K562 (cell line): ENCODE results near the gene CYP2A6. TPM values are rescaled to one million over a fixed set of nuclear protein-coding genes. Genes with fewer than 3 reads are reported as not detected.
"Not testable (repeated sequence)": the region's sequence is repeated elsewhere in the genome, so short reads cannot be mapped to it uniquely, and the experiment has no call there.

ENCODE experiments used
- BHLHE40 ChIP-seq: IDR thresholded peaks from 2 replicates; pipeline ENCODE4 v1.6.1; 2011; ENCODE audit warnings: low read length, improper control_type of control experiment
- CC2D1A ChIP-seq: fragments of 450-650 bp; IDR thresholded peaks from 2 replicates; pipeline ENCODE4 v1.6.1; 2017; ENCODE audit warnings: mild to moderate bottlenecking
- HIVEP1 ChIP-seq: fragments of 250-450 bp; sonication (Bioruptor Pico); IDR thresholded peaks from 2 replicates; pipeline ENCODE4 v1.4.0; 2020; ENCODE audit warnings: mild to moderate bottlenecking
- MTA2 ChIP-seq: fragments of 450-650 bp; IDR thresholded peaks from 2 replicates; pipeline ENCODE4 v1.6.1; 2016; ENCODE audit warnings: low read depth
- NRF1 ChIP-seq, 2 experiments: fragments of 450-650 bp; IDR thresholded peaks in 1 of 2; conservative IDR thresholded peaks in 1 of 2; 2 replicates each; pipeline ENCODE4 v1.6.1; 2014; ENCODE audit warnings: mild to moderate bottlenecking in 2 of 2
- PHF20 ChIP-seq: fragments of 450-650 bp; IDR thresholded peaks from 2 replicates; pipeline ENCODE4 v1.6.1; 2018; ENCODE audit not compliant: partially characterized antibody
- PHF21A ChIP-seq: fragments of 450-650 bp; IDR thresholded peaks from 2 replicates; pipeline ENCODE4 v1.6.1; 2017; ENCODE audit warnings: low read depth, borderline replicate concordance
- TEAD1 ChIP-seq, 2 experiments: fragments of 450-650 bp in 1 of 2; sonication (generic) in 1 of 2; formaldehyde crosslinking; IDR thresholded peaks; 2 replicates each; pipeline versions ENCODE4 v1.4.0 to v1.8.0; 2020 to 2022; ENCODE audit warnings: mild to moderate bottlenecking in 2 of 2, missing genetic modification reagents in 1 of 2
- TOE1 ChIP-seq, 2 experiments: fragments of 450-650 bp in 1 of 2; sonication (generic) in 1 of 2; formaldehyde crosslinking in 1 of 2; IDR thresholded peaks; 2 replicates each; pipeline versions ENCODE4 v1.7.1 to v1.8.0; 2016 to 2022; ENCODE audit warnings: borderline replicate concordance in 2 of 2, mild to moderate bottlenecking in 2 of 2, antibody characterized with exemption in 1 of 2, inconsistent platforms in 1 of 2, low read depth in 1 of 2, missing genetic modification reagents in 1 of 2, moderate library complexity in 1 of 2
- ZNF668 ChIP-seq: fragments of 250-450 bp; sonication (Bioruptor Pico); IDR thresholded peaks from 2 replicates; pipeline ENCODE4 v1.8.0; 2022; ENCODE audit warnings: mild to moderate bottlenecking, inconsistent platforms
- polyA plus RNA-seq, 8 experiments: library from polyadenylated mRNA; depleted of rRNA in 4 of 8; stranded (reverse) in 5 of 8; unstranded in 3 of 8; fragments of >200 nt; fragmentation: Nextera tagmentation in 2 of 8; fragmentation: Illumina TruSeq in 1 of 8; extraction: Ambion mirVana in 2 of 8; extraction: Trizol in 1 of 8; gene quantifications; 2 replicates each; pipeline versions ENCODE4 v1.2.1 to v1.2.3, GENCODE V29; 2011 to 2014; ENCODE audit warnings: inconsistent platforms in 1 of 8, missing spikeins in 1 of 8
- total RNA-seq, 7 experiments: library from RNA; depleted of rRNA in 6 of 7; stranded (reverse); fragments of >200 nt in 6 of 7; fragmentation: Illumina TruSeq in 2 of 7; extraction: Trizol in 2 of 7; gene quantifications; 2 replicates each; pipeline versions ENCODE4 v1.2.1 to v1.2.3, GENCODE V29; 2011 to 2021; ENCODE audit warnings: low replicate concordance in 1 of 7
- TF ChIP-seq, protein P1 (sequence below): fragments of 450-650 bp; formaldehyde crosslinking; IDR thresholded peaks from 2 replicates; pipeline ENCODE4 v1.4.0; 2022; ENCODE audit warnings: missing genetic modification characterization
- TF ChIP-seq, protein P2 (sequence below), 2 experiments: fragments of 450-650 bp; IDR thresholded peaks; 2 replicates each; pipeline ENCODE4 v1.6.1; 2018; ENCODE audit warnings: mild to moderate bottlenecking in 2 of 2, low read depth in 1 of 2; ENCODE audit not compliant: partially characterized antibody in 2 of 2
- TF ChIP-seq, protein P3 (sequence below): fragments of 450-650 bp; formaldehyde crosslinking; IDR thresholded peaks from 2 replicates; pipeline ENCODE4 v1.4.0; 2020; ENCODE audit warnings: mild to moderate bottlenecking
- TF ChIP-seq, protein P4 (sequence below): sonication (generic); formaldehyde crosslinking; IDR thresholded peaks from 2 replicates; pipeline ENCODE4 v1.8.0; 2022; ENCODE audit warnings: mild to moderate bottlenecking, missing genetic modification reagents

The CYP2A6 gene
- total and polyA plus RNA-seq, 9 of the 15 experiments (the other 6 are each of a cell fraction or from before 2014, with no cell fraction given), result 0.31 TPM; not detected in 8

DNA sequence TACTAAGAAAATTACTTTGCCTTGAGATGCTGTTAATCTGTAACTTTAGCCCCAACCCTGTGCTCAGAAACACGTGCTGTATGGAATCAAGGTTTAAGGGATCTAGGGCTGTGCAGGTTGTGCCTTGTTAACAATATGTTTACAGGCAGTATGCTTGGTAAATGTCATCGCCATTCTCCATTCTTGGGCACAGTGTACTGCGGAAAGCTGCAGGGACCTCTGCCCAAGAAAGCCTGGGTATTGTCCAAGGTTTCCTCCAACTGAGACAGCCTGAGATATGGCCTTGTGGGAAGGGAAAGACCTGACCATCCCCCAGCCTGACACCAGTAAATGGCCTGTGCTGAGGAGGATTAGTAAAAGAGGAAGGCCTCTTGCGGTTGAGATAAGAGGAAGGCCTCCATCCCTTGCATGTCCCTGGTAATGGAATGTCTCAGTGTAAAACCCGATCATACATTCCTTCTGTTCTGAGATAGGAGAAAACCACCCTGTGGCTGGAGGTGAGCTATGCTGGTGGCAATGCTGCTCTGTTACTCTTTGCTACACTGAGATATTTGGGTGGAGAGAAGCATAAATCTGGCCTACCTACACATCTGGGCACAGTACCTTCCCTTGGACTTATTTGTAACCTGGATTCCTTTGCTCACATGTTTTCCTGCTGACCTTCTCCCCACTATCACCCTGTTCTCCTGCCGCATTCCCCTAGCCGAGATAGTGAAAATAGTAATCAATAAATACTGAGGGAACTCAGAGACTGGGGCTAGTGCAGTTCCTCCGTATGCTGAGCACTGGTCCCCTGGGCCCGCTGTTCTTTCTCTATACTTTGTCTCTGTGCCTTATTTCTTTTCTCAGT, 27.3 kb downstream of the CYP2A6 start (continued):
- TF ChIP-seq TOE1 (IDR thresholded peaks at IDR 0.05; ENCODE audit: borderline replicate concordance), result not testable (repeated sequence)
- TF ChIP-seq TOE1 (CRISPR knock-in tag; IDR thresholded peaks at IDR 0.05; ENCODE audit: borderline replicate concordance, low read depth) (0 out of 2 replicates have a peak, but pooled peaks have one; percentile 63), PHF21A (0 out of 2 replicates have a peak, but pooled peaks have one; percentile 80), PHF20 (peak; percentile 21), MTA2 (peak; percentile 76), HIVEP1 (CRISPR knock-in tag) (peak; percentile 71; the same call in 1 of the 2 replicates), BHLHE40 (peak; percentile 84), ZNF668 (CRISPR knock-in tag) (peak; percentile 56; the same call in 1 of the 2 replicates), NRF1 (conservative IDR thresholded peaks at IDR 0.05 in 1 of 2, IDR thresholded peaks at IDR 0.05 in 1 of 2) (peak in 1 of 2 experiments; percentile 22; a peak in 1 of 4 replicates), CC2D1A (peak; percentile 71; the same call in 1 of the 2 replicates), TEAD1 (CRISPR knock-in tag; IDR thresholded peaks at IDR 0.05) (peak; percentile 93 to 97)
- TF ChIP-seq, protein P1, sequence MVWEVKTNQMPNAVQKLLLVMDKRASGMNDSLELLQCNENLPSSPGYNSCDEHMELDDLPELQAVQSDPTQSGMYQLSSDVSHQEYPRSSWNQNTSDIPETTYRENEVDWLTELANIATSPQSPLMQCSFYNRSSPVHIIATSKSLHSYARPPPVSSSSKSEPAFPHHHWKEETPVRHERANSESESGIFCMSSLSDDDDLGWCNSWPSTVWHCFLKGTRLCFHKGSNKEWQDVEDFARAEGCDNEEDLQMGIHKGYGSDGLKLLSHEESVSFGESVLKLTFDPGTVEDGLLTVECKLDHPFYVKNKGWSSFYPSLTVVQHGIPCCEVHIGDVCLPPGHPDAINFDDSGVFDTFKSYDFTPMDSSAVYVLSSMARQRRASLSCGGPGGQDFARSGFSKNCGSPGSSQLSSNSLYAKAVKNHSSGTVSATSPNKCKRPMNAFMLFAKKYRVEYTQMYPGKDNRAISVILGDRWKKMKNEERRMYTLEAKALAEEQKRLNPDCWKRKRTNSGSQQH (CRISPR knock-in tag), result 0 out of 2 replicates have a peak, but pooled peaks have one; percentile 33
- TF ChIP-seq, protein P2, sequence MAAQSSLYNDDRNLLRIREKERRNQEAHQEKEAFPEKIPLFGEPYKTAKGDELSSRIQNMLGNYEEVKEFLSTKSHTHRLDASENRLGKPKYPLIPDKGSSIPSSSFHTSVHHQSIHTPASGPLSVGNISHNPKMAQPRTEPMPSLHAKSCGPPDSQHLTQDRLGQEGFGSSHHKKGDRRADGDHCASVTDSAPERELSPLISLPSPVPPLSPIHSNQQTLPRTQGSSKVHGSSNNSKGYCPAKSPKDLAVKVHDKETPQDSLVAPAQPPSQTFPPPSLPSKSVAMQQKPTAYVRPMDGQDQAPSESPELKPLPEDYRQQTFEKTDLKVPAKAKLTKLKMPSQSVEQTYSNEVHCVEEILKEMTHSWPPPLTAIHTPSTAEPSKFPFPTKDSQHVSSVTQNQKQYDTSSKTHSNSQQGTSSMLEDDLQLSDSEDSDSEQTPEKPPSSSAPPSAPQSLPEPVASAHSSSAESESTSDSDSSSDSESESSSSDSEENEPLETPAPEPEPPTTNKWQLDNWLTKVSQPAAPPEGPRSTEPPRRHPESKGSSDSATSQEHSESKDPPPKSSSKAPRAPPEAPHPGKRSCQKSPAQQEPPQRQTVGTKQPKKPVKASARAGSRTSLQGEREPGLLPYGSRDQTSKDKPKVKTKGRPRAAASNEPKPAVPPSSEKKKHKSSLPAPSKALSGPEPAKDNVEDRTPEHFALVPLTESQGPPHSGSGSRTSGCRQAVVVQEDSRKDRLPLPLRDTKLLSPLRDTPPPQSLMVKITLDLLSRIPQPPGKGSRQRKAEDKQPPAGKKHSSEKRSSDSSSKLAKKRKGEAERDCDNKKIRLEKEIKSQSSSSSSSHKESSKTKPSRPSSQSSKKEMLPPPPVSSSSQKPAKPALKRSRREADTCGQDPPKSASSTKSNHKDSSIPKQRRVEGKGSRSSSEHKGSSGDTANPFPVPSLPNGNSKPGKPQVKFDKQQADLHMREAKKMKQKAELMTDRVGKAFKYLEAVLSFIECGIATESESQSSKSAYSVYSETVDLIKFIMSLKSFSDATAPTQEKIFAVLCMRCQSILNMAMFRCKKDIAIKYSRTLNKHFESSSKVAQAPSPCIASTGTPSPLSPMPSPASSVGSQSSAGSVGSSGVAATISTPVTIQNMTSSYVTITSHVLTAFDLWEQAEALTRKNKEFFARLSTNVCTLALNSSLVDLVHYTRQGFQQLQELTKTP (IDR thresholded peaks at IDR 0.05; ENCODE audit: low read depth in 1 of 2, partially characterized antibody in 2 of 2), result peak; percentile 71 to 85
- TF ChIP-seq, protein P3, sequence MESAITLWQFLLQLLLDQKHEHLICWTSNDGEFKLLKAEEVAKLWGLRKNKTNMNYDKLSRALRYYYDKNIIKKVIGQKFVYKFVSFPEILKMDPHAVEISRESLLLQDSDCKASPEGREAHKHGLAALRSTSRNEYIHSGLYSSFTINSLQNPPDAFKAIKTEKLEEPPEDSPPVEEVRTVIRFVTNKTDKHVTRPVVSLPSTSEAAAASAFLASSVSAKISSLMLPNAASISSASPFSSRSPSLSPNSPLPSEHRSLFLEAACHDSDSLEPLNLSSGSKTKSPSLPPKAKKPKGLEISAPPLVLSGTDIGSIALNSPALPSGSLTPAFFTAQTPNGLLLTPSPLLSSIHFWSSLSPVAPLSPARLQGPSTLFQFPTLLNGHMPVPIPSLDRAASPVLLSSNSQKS (CRISPR knock-in tag), result 0 out of 2 replicates have a peak, but pooled peaks have one; percentile 20
- TF ChIP-seq, protein P4, sequence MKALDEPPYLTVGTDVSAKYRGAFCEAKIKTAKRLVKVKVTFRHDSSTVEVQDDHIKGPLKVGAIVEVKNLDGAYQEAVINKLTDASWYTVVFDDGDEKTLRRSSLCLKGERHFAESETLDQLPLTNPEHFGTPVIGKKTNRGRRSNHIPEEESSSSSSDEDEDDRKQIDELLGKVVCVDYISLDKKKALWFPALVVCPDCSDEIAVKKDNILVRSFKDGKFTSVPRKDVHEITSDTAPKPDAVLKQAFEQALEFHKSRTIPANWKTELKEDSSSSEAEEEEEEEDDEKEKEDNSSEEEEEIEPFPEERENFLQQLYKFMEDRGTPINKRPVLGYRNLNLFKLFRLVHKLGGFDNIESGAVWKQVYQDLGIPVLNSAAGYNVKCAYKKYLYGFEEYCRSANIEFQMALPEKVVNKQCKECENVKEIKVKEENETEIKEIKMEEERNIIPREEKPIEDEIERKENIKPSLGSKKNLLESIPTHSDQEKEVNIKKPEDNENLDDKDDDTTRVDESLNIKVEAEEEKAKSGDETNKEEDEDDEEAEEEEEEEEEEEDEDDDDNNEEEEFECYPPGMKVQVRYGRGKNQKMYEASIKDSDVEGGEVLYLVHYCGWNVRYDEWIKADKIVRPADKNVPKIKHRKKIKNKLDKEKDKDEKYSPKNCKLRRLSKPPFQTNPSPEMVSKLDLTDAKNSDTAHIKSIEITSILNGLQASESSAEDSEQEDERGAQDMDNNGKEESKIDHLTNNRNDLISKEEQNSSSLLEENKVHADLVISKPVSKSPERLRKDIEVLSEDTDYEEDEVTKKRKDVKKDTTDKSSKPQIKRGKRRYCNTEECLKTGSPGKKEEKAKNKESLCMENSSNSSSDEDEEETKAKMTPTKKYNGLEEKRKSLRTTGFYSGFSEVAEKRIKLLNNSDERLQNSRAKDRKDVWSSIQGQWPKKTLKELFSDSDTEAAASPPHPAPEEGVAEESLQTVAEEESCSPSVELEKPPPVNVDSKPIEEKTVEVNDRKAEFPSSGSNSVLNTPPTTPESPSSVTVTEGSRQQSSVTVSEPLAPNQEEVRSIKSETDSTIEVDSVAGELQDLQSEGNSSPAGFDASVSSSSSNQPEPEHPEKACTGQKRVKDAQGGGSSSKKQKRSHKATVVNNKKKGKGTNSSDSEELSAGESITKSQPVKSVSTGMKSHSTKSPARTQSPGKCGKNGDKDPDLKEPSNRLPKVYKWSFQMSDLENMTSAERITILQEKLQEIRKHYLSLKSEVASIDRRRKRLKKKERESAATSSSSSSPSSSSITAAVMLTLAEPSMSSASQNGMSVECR (CRISPR knock-in tag), result peak; percentile 43; the same call in 1 of the 2 replicates
